ENCODE data around the gene CPT1B.

CPT1B gene

GRCh38 chr22:50545522-50546325 lies 32.5 kb downstream of the CPT1B start, which contains the start of gene KLHDC7B (continued):
- TF ChIP-seq, protein P1, sequence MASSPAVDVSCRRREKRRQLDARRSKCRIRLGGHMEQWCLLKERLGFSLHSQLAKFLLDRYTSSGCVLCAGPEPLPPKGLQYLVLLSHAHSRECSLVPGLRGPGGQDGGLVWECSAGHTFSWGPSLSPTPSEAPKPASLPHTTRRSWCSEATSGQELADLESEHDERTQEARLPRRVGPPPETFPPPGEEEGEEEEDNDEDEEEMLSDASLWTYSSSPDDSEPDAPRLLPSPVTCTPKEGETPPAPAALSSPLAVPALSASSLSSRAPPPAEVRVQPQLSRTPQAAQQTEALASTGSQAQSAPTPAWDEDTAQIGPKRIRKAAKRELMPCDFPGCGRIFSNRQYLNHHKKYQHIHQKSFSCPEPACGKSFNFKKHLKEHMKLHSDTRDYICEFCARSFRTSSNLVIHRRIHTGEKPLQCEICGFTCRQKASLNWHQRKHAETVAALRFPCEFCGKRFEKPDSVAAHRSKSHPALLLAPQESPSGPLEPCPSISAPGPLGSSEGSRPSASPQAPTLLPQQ (tag by site-specific recombination; IDR thresholded peaks at IDR 0.05) = peak; percentile 66; the same call in 1 of the 2 replicates
- TF ChIP-seq PRDM10 (tag by site-specific recombination; IDR thresholded peaks at IDR 0.05) = peak; percentile 98
- TF ChIP-seq, protein P2, sequence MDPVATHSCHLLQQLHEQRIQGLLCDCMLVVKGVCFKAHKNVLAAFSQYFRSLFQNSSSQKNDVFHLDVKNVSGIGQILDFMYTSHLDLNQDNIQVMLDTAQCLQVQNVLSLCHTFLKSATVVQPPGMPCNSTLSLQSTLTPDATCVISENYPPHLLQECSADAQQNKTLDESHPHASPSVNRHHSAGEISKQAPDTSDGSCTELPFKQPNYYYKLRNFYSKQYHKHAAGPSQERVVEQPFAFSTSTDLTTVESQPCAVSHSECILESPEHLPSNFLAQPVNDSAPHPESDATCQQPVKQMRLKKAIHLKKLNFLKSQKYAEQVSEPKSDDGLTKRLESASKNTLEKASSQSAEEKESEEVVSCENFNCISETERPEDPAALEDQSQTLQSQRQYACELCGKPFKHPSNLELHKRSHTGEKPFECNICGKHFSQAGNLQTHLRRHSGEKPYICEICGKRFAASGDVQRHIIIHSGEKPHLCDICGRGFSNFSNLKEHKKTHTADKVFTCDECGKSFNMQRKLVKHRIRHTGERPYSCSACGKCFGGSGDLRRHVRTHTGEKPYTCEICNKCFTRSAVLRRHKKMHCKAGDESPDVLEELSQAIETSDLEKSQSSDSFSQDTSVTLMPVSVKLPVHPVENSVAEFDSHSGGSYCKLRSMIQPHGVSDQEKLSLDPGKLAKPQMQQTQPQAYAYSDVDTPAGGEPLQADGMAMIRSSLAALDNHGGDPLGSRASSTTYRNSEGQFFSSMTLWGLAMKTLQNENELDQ (tag by site-specific recombination; IDR thresholded peaks at IDR 0.05; ENCODE audit: low read depth) = no peak
- peak; percentile 33; the same call in 1 of the 2 replicates for TF ChIP-seq ZBTB17 (tag by site-specific recombination; IDR thresholded peaks at IDR 0.05)
- no peak for TF ChIP-seq ZNF138 (tag by site-specific recombination; IDR thresholded peaks at IDR 0.05; ENCODE audit: borderline replicate concordance)
- TF ChIP-seq KLF1 (tag by site-specific recombination; IDR thresholded peaks at IDR 0.05) = peak; percentile 30; the same call in 1 of the 2 replicates
- peak; percentile 86 for TF ChIP-seq ZNF335 (tag by site-specific recombination; conservative IDR thresholded peaks at IDR 0.05)

DNA sequence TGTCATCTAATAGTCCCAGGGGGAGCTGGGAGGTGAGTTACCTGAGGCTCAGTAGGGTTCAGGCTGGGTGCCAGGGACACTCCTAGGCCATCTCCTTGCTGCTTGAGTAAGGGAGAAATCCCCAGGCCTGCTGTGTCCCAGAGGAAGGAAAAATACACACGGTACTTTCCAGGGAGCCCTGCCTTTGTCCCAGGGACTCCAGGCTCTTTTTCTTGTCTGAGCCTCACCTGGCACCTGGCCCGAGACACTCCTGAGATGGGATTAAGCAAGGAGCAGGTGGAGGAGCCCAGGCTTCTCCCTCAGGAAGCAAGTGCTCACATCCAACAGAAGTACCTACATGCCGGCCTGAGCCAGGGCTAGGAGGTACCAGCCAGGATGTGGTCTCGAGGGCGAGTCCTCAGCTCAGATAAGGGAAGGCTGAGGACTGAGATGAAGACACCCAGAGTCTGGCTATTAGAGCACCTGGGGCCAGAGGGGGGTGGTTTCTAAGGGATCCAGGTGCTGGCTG lies 33.4 kb downstream of the CPT1B start:
- CTCF ChIA-PET = interaction anchor here (0.6 to 1.6 kb wide), 3 partner anchors 12 to 19 kb away, joined by 3 to 10 read pairs (median 9); partner anchors contain the start of genes SCO2 and SYCE3
- POLR2A ChIA-PET = interaction anchor here (0.9 to 1.8 kb wide), 3 partner anchors 18 to 37 kb away, joined by 4 to 8 read pairs (median 4); partner anchors contain the start of genes LMF2, NCAPH2, SCO2 and SYCE3
- H3K9me3 ChIP-seq (ENCODE audit: control insufficient read depth, insufficient read depth, low read depth, low read length) = no peaks in the 10 kb centered on the region
- no peak for TF ChIP-seq ZNF560 (tag by site-specific recombination; IDR thresholded peaks at IDR 0.05; ENCODE audit: borderline replicate concordance)
- TF ChIP-seq ZBTB48 (tag by site-specific recombination; IDR thresholded peaks at IDR 0.05) = 0 out of 2 replicates have a peak, but pooled peaks have one; percentile 22
- TF ChIP-seq, protein P1 (tag by site-specific recombination; IDR thresholded peaks at IDR 0.05) = peak; percentile 90
- 0 out of 2 replicates have a peak, but pooled peaks have one; percentile 17 for TF ChIP-seq ZIC2 (tag by site-specific recombination; IDR thresholded peaks at IDR 0.05)
- no peak for TF ChIP-seq ZNF239 (tag by site-specific recombination; IDR thresholded peaks at IDR 0.05)
- no peak for TF ChIP-seq GFI1B (tag by site-specific recombination; IDR thresholded peaks at IDR 0.05)
- H3K36me3 ChIP-seq (ENCODE audit: control insufficient read depth in 2 of 2, insufficient read depth in 1 of 2, low read length in 2 of 2) = no peaks in the 10 kb centered on the region
- 0 out of 2 replicates have a peak, but pooled peaks cover 3% of the 10 kb centered on the region for H3K4me1 ChIP-seq (ENCODE audit: control insufficient read depth, insufficient read depth, low read length)
- no peak overlapping the region for H3K27ac ChIP-seq (ENCODE audit: extremely low read depth, low read depth, low read length)
- H3K4me3 ChIP-seq (ENCODE audit: low read depth, low read length) = no peak overlapping the region
